ENCODE results near the gene CBLB. TPM values are rescaled to one million over a fixed set of nuclear protein-coding genes. Genes with fewer than 3 reads are reported as not detected.

Gene CBLB
- total RNA-seq, 6 experiments from 2014 or later: 9.4 to 21.4 (median 18.2) TPM

DNA sequence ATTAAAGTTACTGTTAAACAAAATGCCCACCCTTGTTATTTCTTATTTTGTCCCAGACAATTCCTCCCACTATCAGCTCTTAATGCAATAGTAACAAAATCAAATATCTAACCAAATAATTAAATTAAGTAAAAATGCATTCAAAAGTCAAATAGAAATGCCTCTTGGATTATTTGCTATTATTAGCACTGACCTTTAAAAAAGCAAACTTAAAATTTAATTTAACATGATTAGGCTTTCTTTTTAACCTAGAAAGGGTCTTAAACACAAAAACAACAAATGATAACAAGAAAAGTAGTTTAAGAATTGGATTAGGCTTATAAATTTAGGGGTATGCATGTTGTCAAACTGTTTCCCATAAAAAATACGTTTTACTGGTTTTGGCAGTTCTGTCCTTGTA lies 159.8 kb downstream of the CBLB start:
- Histone ChIP-seq H3K9me3 (no peaks in the 10 kb centered on the region), H3K36me3 (no peaks in the 10 kb centered on the region), H3K4me1 (no peaks in the 10 kb centered on the region), H3K4me3 (no peak overlapping the region), H3K27ac (no peak overlapping the region), H3K27me3 (no peaks in the 10 kb centered on the region)
- no peak for DNase-seq
- WGBS (ENCODE audit: insufficient coverage, low coverage, low lambda C conversion rate, missing lambda C conversion rate): 100% methylated on average over 1 of the region's 1 CpG
- TF ChIP-seq, protein P1, sequence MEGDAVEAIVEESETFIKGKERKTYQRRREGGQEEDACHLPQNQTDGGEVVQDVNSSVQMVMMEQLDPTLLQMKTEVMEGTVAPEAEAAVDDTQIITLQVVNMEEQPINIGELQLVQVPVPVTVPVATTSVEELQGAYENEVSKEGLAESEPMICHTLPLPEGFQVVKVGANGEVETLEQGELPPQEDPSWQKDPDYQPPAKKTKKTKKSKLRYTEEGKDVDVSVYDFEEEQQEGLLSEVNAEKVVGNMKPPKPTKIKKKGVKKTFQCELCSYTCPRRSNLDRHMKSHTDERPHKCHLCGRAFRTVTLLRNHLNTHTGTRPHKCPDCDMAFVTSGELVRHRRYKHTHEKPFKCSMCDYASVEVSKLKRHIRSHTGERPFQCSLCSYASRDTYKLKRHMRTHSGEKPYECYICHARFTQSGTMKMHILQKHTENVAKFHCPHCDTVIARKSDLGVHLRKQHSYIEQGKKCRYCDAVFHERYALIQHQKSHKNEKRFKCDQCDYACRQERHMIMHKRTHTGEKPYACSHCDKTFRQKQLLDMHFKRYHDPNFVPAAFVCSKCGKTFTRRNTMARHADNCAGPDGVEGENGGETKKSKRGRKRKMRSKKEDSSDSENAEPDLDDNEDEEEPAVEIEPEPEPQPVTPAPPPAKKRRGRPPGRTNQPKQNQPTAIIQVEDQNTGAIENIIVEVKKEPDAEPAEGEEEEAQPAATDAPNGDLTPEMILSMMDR (IDR thresholded peaks at IDR 0.05): no peak
- TF ChIP-seq POLR2A (IDR thresholded peaks at IDR 0.05): no peak
- ATAC-seq: no peak
- intact Hi-C loops (cut with DNase I): no loop called here

- TF ChIP-seq, protein P1 (IDR thresholded peaks at IDR 0.05): no peak
- TF ChIP-seq POLR2A (IDR thresholded peaks at IDR 0.05): no peak
- peaks cover 0 to 3% (median under 1%) of the 10 kb centered on the region in 4 donors for H3K36me3 ChIP-seq
- ATAC-seq: no peak
- no peaks in the 10 kb centered on the region for H3K4me1 ChIP-seq
- WGBS (ENCODE audit: insufficient coverage, low coverage, low lambda C conversion rate, missing lambda C conversion rate): 80% methylated on average over 2 of the region's 2 CpGs
- no peaks in the 10 kb centered on the region for H3K9me3 ChIP-seq
- H3K27ac ChIP-seq: no peak overlapping the region
- no peaks in the 10 kb centered on the region for H3K27me3 ChIP-seq
- intact Hi-C loops (cut with DNase I): no loop called here
- no peak for DNase-seq
- H3K4me3 ChIP-seq: no peak overlapping the region
Measured at GRCh38 chr3:105707009-105707408, 161.8 kb downstream of the CBLB start.

- no peak for TF ChIP-seq POLR2A (IDR thresholded peaks at IDR 0.05)
- TF ChIP-seq, protein P1 (IDR thresholded peaks at IDR 0.05): no peak
- Histone ChIP-seq H3K4me3 (no peak overlapping the region), H3K9me3 (no peaks in the 10 kb centered on the region), H3K27me3 (no peaks in the 10 kb centered on the region), H3K36me3 (peaks cover 0 to 6% (median 2%) of the 10 kb centered on the region in 4 donors), H3K4me1 (no peaks in the 10 kb centered on the region), H3K27ac (no peak overlapping the region)
- 81% methylated on average over 4 of the region's 4 CpGs for WGBS (ENCODE audit: insufficient coverage, low coverage, low lambda C conversion rate, missing lambda C conversion rate)
- intact Hi-C loops (cut with DNase I): no loop called here
- ATAC-seq: no peak
- no peak for DNase-seq
Measured at GRCh38 chr3:105704726-105705410, 163.9 kb downstream of the CBLB start.

DNA sequence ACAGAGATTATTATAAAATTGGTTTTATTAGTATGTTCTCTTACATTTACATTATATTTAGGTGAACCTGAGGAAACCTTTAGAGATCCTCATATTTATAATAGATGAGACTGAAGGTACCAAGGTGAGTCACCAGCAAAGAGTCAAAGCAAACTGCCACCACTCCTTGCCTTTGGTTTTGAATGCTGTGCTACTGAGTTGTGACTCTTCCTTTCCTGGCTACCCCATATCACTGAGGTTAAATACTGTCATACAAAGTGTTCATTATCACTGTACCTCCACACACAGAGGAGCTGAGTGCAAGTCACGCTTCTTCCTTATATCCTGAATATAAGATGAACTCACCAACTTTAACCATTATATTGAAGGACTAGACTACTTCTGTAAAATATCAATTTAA lies 168.2 kb downstream of the CBLB start:
- DNase-seq (no peak), ATAC-seq (no peak)
- TF ChIP-seq POLR2A (IDR thresholded peaks at IDR 0.05): no peak
- TF ChIP-seq, protein P1 (IDR thresholded peaks at IDR 0.05): no peak
- no peak overlapping the region for H3K4me3 ChIP-seq
- H3K36me3 ChIP-seq: peaks cover 0 to 6% (median 2%) of the 10 kb centered on the region in 4 donors
- no peak overlapping the region for H3K27ac ChIP-seq
- no peaks in the 10 kb centered on the region for H3K9me3 ChIP-seq
- H3K4me1 ChIP-seq: no peaks in the 10 kb centered on the region
- intact Hi-C loops (cut with DNase I): no loop called here
- WGBS (ENCODE audit: insufficient coverage, low coverage, low lambda C conversion rate, missing lambda C conversion rate): 91% methylated on average over 1 of the region's 1 CpG
- H3K27me3 ChIP-seq: no peaks in the 10 kb centered on the region

Data from right lobe of liver (tissue), 6 donors.